Measurements from ENCODE around the gene CLEC17A. TPM values are rescaled to one million over a fixed set of nuclear protein-coding genes. Genes with fewer than 3 reads are reported as not detected.
A peak's percentile ranks its signal among the peaks of the same experiment; 100 is the strongest.

The CLEC17A gene
- total and polyA plus RNA-seq, 7 donors: 13.7 TPM; not detected in 6

DNA sequence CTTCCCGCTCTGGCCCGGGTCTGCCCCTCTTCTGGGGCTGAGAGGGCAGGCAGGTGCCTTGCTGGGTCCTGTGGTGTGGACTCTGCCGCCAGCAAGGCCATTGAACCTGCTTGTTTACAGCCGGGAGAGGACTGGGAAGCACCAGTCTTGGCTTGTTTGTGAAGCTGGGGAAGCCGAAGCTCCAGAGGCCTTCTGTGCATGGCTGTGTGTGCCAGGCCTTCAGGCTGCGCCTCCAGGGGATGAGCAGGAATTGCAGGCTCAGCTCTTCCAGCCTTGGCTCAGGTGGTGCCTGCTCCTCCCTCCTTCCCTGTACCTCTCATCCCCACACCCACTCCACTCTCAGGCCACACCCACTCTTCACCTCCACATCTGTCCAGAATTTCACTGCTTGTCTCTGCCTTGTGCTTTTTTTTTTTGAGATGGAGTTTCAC, 28.5 kb upstream of the CLEC17A start:
- WGBS, 2 donors: 36 to 62% methylated on average over 6 of the region's 6 CpGs
- intact Hi-C loops (cut with DNase I): no loop called here
- peaks cover 0 to 9% (median 7%) of the 10 kb centered on the region in 4 donors for H3K4me1 ChIP-seq

GRCh38 chr19:14555918-14556661, 26.8 kb upstream of the CLEC17A start:
- no peak for TF ChIP-seq CTCF (IDR thresholded peaks at IDR 0.05)
- Histone ChIP-seq H3K36me3 (peaks cover 0 to 10% (median 0%) of the 10 kb centered on the region in 4 donors), H3K9me3 (no peaks in the 10 kb centered on the region), H3K27ac (no peak overlapping the region), H3K27me3 (no peaks in the 10 kb centered on the region), H3K4me1 (peaks cover 0 to 9% (median 7%) of the 10 kb centered on the region in 4 donors), H3K4me3 (peak overlapping the region in 2 of 4 donors; percentile 7 to 22)
- no peak for DNase-seq
- 75 to 89% methylated on average over 12 of the region's 12 CpGs for WGBS, 2 donors
- intact Hi-C loops (cut with DNase I): no loop called here

More for the DNA sequence above, 28.5 kb upstream of the CLEC17A start:
- Histone ChIP-seq H3K27me3 (no peaks in the 10 kb centered on the region), H3K4me3 (no peak overlapping the region), H3K27ac (no peak overlapping the region), H3K36me3 (peaks cover 0 to 21% (median 0%) of the 10 kb centered on the region in 4 donors), H3K9me3 (no peaks in the 10 kb centered on the region)
- DNase-seq: no peak
- TF ChIP-seq POLR2A (IDR thresholded peaks at IDR 0.05): no peak
- TF ChIP-seq EP300 (IDR thresholded peaks at IDR 0.05): no peak
- no peak for TF ChIP-seq CTCF (IDR thresholded peaks at IDR 0.05)
- TF ChIP-seq POLR2AphosphoS5 (IDR thresholded peaks at IDR 0.05): no peak

GRCh38 chr19:14556662-14557188, 26.2 kb upstream of the CLEC17A start:
- H3K27ac ChIP-seq: no peak overlapping the region
- H3K4me3 ChIP-seq: peak overlapping the region in 2 of 4 donors; percentile 7 to 22
- intact Hi-C loops (cut with DNase I): no loop called here
- no peaks in the 10 kb centered on the region for H3K9me3 ChIP-seq
- WGBS, 2 donors: 9 to 12% methylated on average over 18 of the region's 18 CpGs
- H3K36me3 ChIP-seq: peaks cover 0 to 10% (median 0%) of the 10 kb centered on the region in 4 donors
- peak; percentile 76 for DNase-seq
- no peaks in the 10 kb centered on the region for H3K27me3 ChIP-seq
- TF ChIP-seq CTCF (IDR thresholded peaks at IDR 0.05) (peak; percentile 39 to 96 (median 78)), EP300 (IDR thresholded peaks at IDR 0.05) (no peak)
- H3K4me1 ChIP-seq: peaks cover 0 to 9% (median 7%) of the 10 kb centered on the region in 4 donors

DNA sequence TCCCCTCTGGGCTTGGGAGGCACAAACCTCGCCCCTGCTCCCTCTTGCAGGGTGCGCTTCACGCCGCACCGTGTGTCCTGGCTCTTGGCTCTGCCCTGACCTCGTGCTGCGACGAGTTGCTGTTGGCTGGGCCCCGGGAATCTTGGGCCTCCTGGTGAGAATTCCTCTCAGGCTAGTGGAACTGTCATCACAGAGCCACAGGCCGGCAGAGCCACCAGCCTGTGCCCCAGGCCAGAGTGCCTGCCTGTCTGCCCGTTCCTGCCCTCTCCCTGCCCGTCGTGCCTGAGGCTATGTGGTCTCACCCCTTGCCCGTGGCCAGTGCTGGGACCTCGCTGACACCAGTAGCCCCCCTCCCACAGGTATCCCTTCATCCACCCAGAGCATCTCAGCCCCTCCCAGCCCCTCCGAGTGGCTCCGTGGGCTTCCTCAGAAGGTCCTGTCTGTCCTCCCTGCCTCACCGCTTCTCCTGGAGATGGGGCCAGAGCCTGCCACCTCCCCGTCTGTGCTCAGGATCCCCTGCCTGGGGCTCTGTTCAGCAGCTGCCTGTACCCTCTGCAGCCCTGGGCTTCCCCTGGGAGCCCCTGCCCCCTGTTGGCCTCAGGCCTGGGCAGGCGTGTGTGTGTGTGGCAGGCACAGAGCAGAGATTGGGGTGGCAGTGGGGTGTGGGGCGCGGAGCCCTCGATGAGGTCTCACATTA, 24.4 kb upstream of the CLEC17A start:
- intact Hi-C loops (cut with DNase I): no loop called here
- TF ChIP-seq CTCF (IDR thresholded peaks at IDR 0.05) (no peak), POLR2A (IDR thresholded peaks at IDR 0.05) (no peak), POLR2AphosphoS5 (IDR thresholded peaks at IDR 0.05) (no peak), EP300 (IDR thresholded peaks at IDR 0.05) (no peak)
- 87 to 90% methylated on average over 23 of the region's 23 CpGs for WGBS, 2 donors

More for the DNA sequence above, 24.4 kb upstream of the CLEC17A start:
- Histone ChIP-seq H3K4me1 (peaks cover 0 to 9% (median 7%) of the 10 kb centered on the region in 4 donors), H3K36me3 (peaks cover 0 to 3% (median 0%) of the 10 kb centered on the region in 4 donors), H3K4me3 (no peak overlapping the region), H3K27ac (no peak overlapping the region), H3K27me3 (no peaks in the 10 kb centered on the region), H3K9me3 (no peaks in the 10 kb centered on the region)
- no peak for DNase-seq
